SK-N-SH (cell line): ENCODE data around the gene NUP205. TPM values are rescaled to one million over a fixed set of nuclear protein-coding genes. Genes with fewer than 3 reads are reported as not detected.

Experiments used
- CTCF ChIA-PET: fragments of 300-600, 350-600 bp; formaldehyde crosslinking; extraction: SDS; loops from one replicate; lab custom pipeline; 2021; lab: Yijun Ruan, JAX
- POLR2A ChIA-PET: fragments of 350-600 bp; sonication (Branson Sonifier 250); formaldehyde crosslinking; extraction: SDS; loops from one replicate; lab custom pipeline; 2020; ENCODE audit warnings: antibody characterized with exemption, inconsistent platforms; lab: Yijun Ruan, JAX
- DNase-seq: peaks from one replicate; pipeline ENCODE4 v3.0.0; 2012
- H2AFZ ChIP-seq: fragments of 200-600 bp; sonication (generic); 2 replicates; pipeline ENCODE4 v1.8.1; 2016; ENCODE audit warnings: antibody characterized with exemption, mild to moderate bottlenecking, low read depth
- H3F3A ChIP-seq: fragments of 200-600 bp; sonication (generic); replicated peaks from 2 replicates; pipeline ENCODE3; 2016; ENCODE audit warnings: antibody characterized with exemption, mild to moderate bottlenecking; ENCODE audit not compliant: insufficient read depth
- H3K27ac ChIP-seq, 2 experiments: fragments of 200-500 bp in 1 of 2; fragments of 200-600 bp in 1 of 2; sonication (Bioruptor generic) in 1 of 2; sonication (generic), shearing (Covaris generic) in 1 of 2; 2 replicates each; pipeline versions ENCODE4 v1.5.1 to v1.6.1; 2014 to 2016; ENCODE audit warnings: low read depth in 2 of 2, inconsistent platforms in 1 of 2, low read length in 1 of 2, mild to moderate bottlenecking in 1 of 2, mixed read lengths in 1 of 2
- H3K27me3 ChIP-seq: fragments of 200-600 bp; sonication (generic), shearing (Covaris generic); 2 replicates; pipeline ENCODE4 v1.6.1; 2016; ENCODE audit warnings: mixed run types; ENCODE audit not compliant: insufficient read depth
- H3K36me3 ChIP-seq, 2 experiments: fragments of 200-500 bp in 1 of 2; fragments of 200-600 bp in 1 of 2; sonication (Bioruptor generic) in 1 of 2; sonication (generic) in 1 of 2; replicated peaks in 1 of 2; 2 replicates each; pipeline versions ENCODE3 to v1.5.1; 2014 to 2016; ENCODE audit warnings: low read length in 1 of 2, mild to moderate bottlenecking in 1 of 2; ENCODE audit not compliant: insufficient read depth in 2 of 2, control insufficient read depth in 1 of 2
- H3K4me1 ChIP-seq, 2 experiments: fragments of 200-500 bp in 1 of 2; fragments of 200-600 bp in 1 of 2; sonication (Bioruptor generic) in 1 of 2; sonication (generic), shearing (Covaris generic) in 1 of 2; 2 replicates each; pipeline versions ENCODE4 v1.5.1 to v1.6.1; 2014 to 2016; ENCODE audit warnings: low read depth in 1 of 2, low read length in 1 of 2, mixed run types in 1 of 2; ENCODE audit not compliant: insufficient read depth in 2 of 2, control insufficient read depth in 1 of 2
- H3K4me2 ChIP-seq: fragments of 200-600 bp; sonication (generic), shearing (Covaris generic); 2 replicates; pipeline ENCODE4 v1.6.1; 2017; ENCODE audit warnings: mixed run types
- H3K4me3 ChIP-seq, 2 experiments: fragments of 200-500 bp in 1 of 2; fragments of 200-600 bp in 1 of 2; sonication (Bioruptor generic) in 1 of 2; sonication (generic), shearing (Covaris generic) in 1 of 2; 2 replicates each; pipeline versions ENCODE4 v1.5.1 to v1.8.1; 2014 to 2016; ENCODE audit warnings: low read depth in 2 of 2, inconsistent platforms in 1 of 2, low read length in 1 of 2, mild to moderate bottlenecking in 1 of 2, mixed read lengths in 1 of 2, moderate library complexity in 1 of 2
- H3K79me2 ChIP-seq: fragments of 200-600 bp; sonication (generic); 2 replicates; pipeline ENCODE4 v1.8.1; 2017; ENCODE audit warnings: mild to moderate bottlenecking; ENCODE audit not compliant: insufficient read depth
- H3K9ac ChIP-seq: fragments of 200-600 bp; sonication (generic); 2 replicates; pipeline ENCODE4 v1.6.1; 2017; ENCODE audit warnings: mixed run types
- H3K9me2 ChIP-seq: fragments of 200-600 bp; sonication (generic); 2 replicates; pipeline ENCODE4 v1.6.1; 2017; ENCODE audit warnings: mixed run types
- H3K9me3 ChIP-seq: fragments of 200-600 bp; sonication (generic); 2 replicates; pipeline ENCODE4 v1.6.1; 2017; ENCODE audit warnings: mixed run types, mild to moderate bottlenecking, moderate library complexity
- H4K20me1 ChIP-seq: fragments of 200-600 bp; sonication (generic); 2 replicates; pipeline ENCODE4 v1.6.1; 2017; ENCODE audit warnings: mild to moderate bottlenecking, mixed run types; ENCODE audit not compliant: insufficient read depth
- CHD2 ChIP-seq: fragments of 150-350 bp; IDR thresholded peaks from 2 replicates; pipeline ENCODE4 v1.6.1; 2018; ENCODE audit warnings: low read length; ENCODE audit not compliant: partially characterized antibody
- EP300 ChIP-seq, 2 experiments: IDR thresholded peaks; 2 replicates each; pipeline versions ENCODE4 v1.4.0 to v1.6.1; 2012; ENCODE audit warnings: borderline replicate concordance in 1 of 2, low read depth in 1 of 2, low read length in 1 of 2
- EZH2phosphoT487 ChIP-seq: fragments of 200-600 bp; sonication (generic); IDR thresholded peaks from 2 replicates; pipeline ENCODE4 v1.6.1; 2017; ENCODE audit warnings: low read depth, mixed run types, mild to moderate bottlenecking, antibody characterized with exemption, moderate library complexity, borderline replicate concordance
- FOSL2 ChIP-seq: IDR thresholded peaks from 2 replicates; pipeline ENCODE4 v1.4.0; 2012; ENCODE audit warnings: low read depth, mild to moderate bottlenecking, moderate library complexity, borderline replicate concordance
- FOXM1 ChIP-seq: IDR thresholded peaks from 2 replicates; pipeline ENCODE4 v1.4.0; 2012; ENCODE audit warnings: low read depth, mild to moderate bottlenecking
- JUND ChIP-seq: IDR thresholded peaks from 2 replicates; pipeline ENCODE4 v1.4.0; 2012
- MAX ChIP-seq: IDR thresholded peaks from 2 replicates; pipeline ENCODE4 v1.4.0; 2012; ENCODE audit warnings: low read depth
- NFIC ChIP-seq: IDR thresholded peaks from 2 replicates; pipeline ENCODE4 v1.4.0; 2012; ENCODE audit warnings: borderline replicate concordance
- NRF1 ChIP-seq: IDR thresholded peaks from 2 replicates; pipeline ENCODE4 v1.6.1; 2012; ENCODE audit warnings: low read depth, mild to moderate bottlenecking, low read length
- PBX3 ChIP-seq: IDR thresholded peaks from 2 replicates; pipeline ENCODE4; 2012
- RAD21 ChIP-seq: IDR thresholded peaks from 2 replicates; pipeline ENCODE4 v1.6.1; 2012; ENCODE audit warnings: mild to moderate bottlenecking, low read length
- RXRA ChIP-seq: IDR thresholded peaks from 2 replicates; pipeline ENCODE4 v1.4.0; 2012; ENCODE audit warnings: low read depth, mild to moderate bottlenecking, borderline replicate concordance
- TCF12 ChIP-seq: IDR thresholded peaks from 2 replicates; pipeline ENCODE4 v1.4.0; 2012
- TEAD4 ChIP-seq: IDR thresholded peaks from 2 replicates; pipeline ENCODE4 v1.4.0; 2012; ENCODE audit warnings: mild to moderate bottlenecking, borderline replicate concordance; ENCODE audit not compliant: insufficient read depth
- USF2 ChIP-seq: fragments of 150-350 bp; IDR thresholded peaks from 2 replicates; pipeline ENCODE4 v1.6.1; 2017; ENCODE audit warnings: antibody characterized with exemption, low read length, low read depth, borderline replicate concordance
- WGBS: methylation state at CpG from one replicate; pipeline ENCODE4 v1.1.6; 2017; ENCODE audit warnings: low lambda C conversion rate; 5-methylcytosine and 5-hydroxymethylcytosine counted together
- polyA plus RNA-seq, 3 experiments: library from polyadenylated mRNA; depleted of rRNA; stranded (reverse); fragments of >200 nt; gene quantifications; 2 replicates each; pipeline ENCODE4 v1.2.3, GENCODE V29; 2012

NUP205 gene
- polyA plus RNA-seq, 1 of the 3 experiments (the other 2 are of a cell fraction), result 48.2 TPM

- Histone ChIP-seq H3K9ac (peak overlapping the region; percentile 7; the same call in 1 of the 2 replicates), H3K4me1 (peaks cover 0 to 5% of the 10 kb centered on the region in 2 experiments; a peak in 1 of 4 replicates), H3K27me3 (no peaks in the 10 kb centered on the region), H4K20me1 (no peaks in the 10 kb centered on the region), H3K4me2 (no peak overlapping the region), H3K9me2 (no peaks in the 10 kb centered on the region), H3F3A (peaks cover 27% of the 10 kb centered on the region), H2AFZ (no peak overlapping the region), H3K4me3 (no peak overlapping the region), H3K36me3 (peaks cover 54 to 87% of the 10 kb centered on the region in 2 experiments), H3K27ac (peak overlapping the region in 1 of 2 experiments; percentile 62; a peak in 2 of 4 replicates), H3K9me3 (peaks cover 8% of the 10 kb centered on the region), H3K79me2 (peaks cover 13% of the 10 kb centered on the region; the same call in 1 of the 2 replicates)
- WGBS, result 51% methylated on average over 3 of the region's 3 CpGs
- ChIA-PET CTCF (interaction anchor here (1.0 to 2.6 kb wide), 5 partner anchors 10 to 249 kb away, joined by 3 to 10 read pairs (median 4); no protein-coding TSS in a partner anchor), POLR2A (no interaction called here)
- no peak for DNase-seq
- TF ChIP-seq RAD21 (no peak), JUND (0 out of 2 replicates have a peak, but pooled peaks have one; percentile 24), EZH2phosphoT487 (no peak), RXRA (no peak), MAX (no peak), FOSL2 (peak; percentile 45; the same call in 1 of the 2 replicates)
Measured at GRCh38 chr7:135584362-135585353, 26.9 kb downstream of the NUP205 start.

- Histone ChIP-seq H3K9me3 (no peaks in the 10 kb centered on the region), H3K36me3 (peaks cover 65 to 78% of the 10 kb centered on the region in 2 experiments), H3K4me2 (peak overlapping the region; percentile 63), H3K9me2 (no peaks in the 10 kb centered on the region), H3F3A (peaks cover 35% of the 10 kb centered on the region), H3K27me3 (no peaks in the 10 kb centered on the region), H3K27ac (peak overlapping the region; percentile 80 to 96), H3K4me3 (peak overlapping the region; percentile 21 to 32; a peak in 2 of 4 replicates), H4K20me1 (no peaks in the 10 kb centered on the region), H2AFZ (no peak overlapping the region), H3K9ac (peak overlapping the region; percentile 8; the same call in 1 of the 2 replicates), H3K79me2 (no peaks in the 10 kb centered on the region), H3K4me1 (peaks cover 16 to 25% of the 10 kb centered on the region in 2 experiments)
- WGBS, result 10% methylated on average over 2 of the region's 2 CpGs
- DNase-seq, result no peak
- CTCF ChIA-PET, result interaction anchor here (0.6 to 9.4 kb wide), 6 partner anchors 18 to 317 kb away, joined by 3 to 79 read pairs (median 5); no protein-coding TSS in a partner anchor
- POLR2A ChIA-PET, result no interaction called here
- TF ChIP-seq PBX3 (peak; percentile 14; the same call in 1 of the 2 replicates), JUND (peak; percentile 51; the same call in 1 of the 2 replicates), RXRA (0 out of 2 replicates have a peak, but pooled peaks have one; percentile 6), NFIC (peak; percentile 79; the same call in 1 of the 2 replicates), TEAD4 (peak; percentile 67), EZH2phosphoT487 (no peak), FOSL2 (peak; percentile 66; the same call in 1 of the 2 replicates), USF2 (no peak), TCF12 (peak; percentile 80), NRF1 (no peak), FOXM1 (peak; percentile 76), EP300 (IDR thresholded peaks at IDR 0.05; ENCODE audit: borderline replicate concordance in 1 of 2, low read depth in 1 of 2, low read length in 1 of 2) (peak; percentile 43 to 47; a peak in 2 of 4 replicates), CHD2 (no peak)
Measured at GRCh38 chr7:135597181-135597925, 39.6 kb downstream of the NUP205 start.
